ENCODE results near the gene XYLT1.
"Not testable (repeated sequence)": the region's sequence is repeated elsewhere in the genome, so short reads cannot be mapped to it uniquely, and the experiment has no call there.

Gene XYLT1

DNA sequence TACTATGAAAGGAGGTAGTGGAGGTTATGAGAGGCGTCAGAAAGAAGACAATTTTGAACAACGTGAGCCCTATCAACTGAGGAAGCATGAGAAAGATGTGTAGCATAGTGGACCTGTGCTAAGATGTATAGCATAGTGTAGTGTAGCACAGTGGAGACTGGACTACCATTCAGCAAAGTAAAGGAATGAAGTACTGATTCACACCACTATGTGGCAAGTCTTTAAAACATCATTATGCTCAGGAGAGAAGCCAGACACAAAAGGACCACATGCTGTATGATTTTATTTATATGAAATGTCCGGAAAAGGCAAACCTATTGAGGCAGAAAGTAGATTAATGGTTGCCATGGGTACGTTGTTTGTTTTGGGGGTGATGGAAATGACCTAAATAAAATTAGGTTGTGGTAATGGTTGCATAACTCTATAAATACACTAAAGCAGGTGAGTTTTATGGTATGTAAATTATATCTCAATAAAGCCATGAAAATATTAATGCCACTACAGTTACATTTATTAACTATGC lies 20.4 kb upstream of the XYLT1 start:
- Histone ChIP-seq H3K18ac (ENCODE audit: low read depth in 1 of 2, low read length in 2 of 2) (no peak overlapping the region), H3K27me3 (ENCODE audit: control insufficient read depth in 1 of 2, insufficient read depth in 1 of 2, low read length in 2 of 2) (peaks cover 0 to 6% of the 10 kb centered on the region in 2 experiments), H3K4ac (ENCODE audit: low read depth in 1 of 2, low read length in 2 of 2) (no peak overlapping the region), H3K4me1 (ENCODE audit: control insufficient read depth, insufficient read depth, low read depth, low read length) (no peaks in the 10 kb centered on the region), H3K4me2 (ENCODE audit: low read length, poor library complexity, severe bottlenecking) (no peak overlapping the region), H3K23ac (ENCODE audit: low read length in 2 of 2) (no peak overlapping the region), H2AFZ (ENCODE audit: low read depth, low read length) (no peak overlapping the region), H3K9me3 (ENCODE audit: control insufficient read depth, low read length) (no peaks in the 10 kb centered on the region), H3K4me3 (ENCODE audit: insufficient read depth in 1 of 2, low read depth in 1 of 2, low read length in 2 of 2) (no peak overlapping the region), H3K27ac (ENCODE audit: low read length, poor library complexity, severe bottlenecking) (no peak overlapping the region), H3K36me3 (ENCODE audit: control insufficient read depth in 1 of 2, insufficient read depth in 2 of 2, low read depth in 1 of 2, low read length in 2 of 2) (no peaks in the 10 kb centered on the region), H3K14ac (ENCODE audit: low read length in 2 of 2) (no peak overlapping the region), H4K91ac (ENCODE audit: low read length) (no peak overlapping the region), H2BK12ac (ENCODE audit: low read length in 2 of 2) (no peak overlapping the region), H2BK15ac (ENCODE audit: low read depth, poor library complexity, severe bottlenecking) (no peak overlapping the region), H3K9ac (ENCODE audit: low read length) (no peak overlapping the region), H2AK5ac (ENCODE audit: low read length, severe bottlenecking) (no peak overlapping the region), H3K79me1 (replicated peaks; ENCODE audit: low read length, poor library complexity, severe bottlenecking) (no peaks in the 10 kb centered on the region), H4K8ac (ENCODE audit: low read length) (no peak overlapping the region), H2BK120ac (ENCODE audit: low read depth, low read length) (no peak overlapping the region), H2BK5ac (ENCODE audit: low read depth, low read length, poor library complexity, severe bottlenecking) (no peak overlapping the region)
- no peak for DNase-seq
- WGBS, result 77% methylated on average over 4 of the region's 4 CpGs

GRCh38 chr16:17488506-17488905 lies 17.7 kb upstream of the XYLT1 start:
- no peaks in the 10 kb centered on the region for H3K79me1 ChIP-seq (replicated peaks; ENCODE audit: low read length, poor library complexity, severe bottlenecking)
- 68% methylated on average over 2 of the region's 2 CpGs for WGBS
- H3K36me3 ChIP-seq (ENCODE audit: control insufficient read depth in 1 of 2, insufficient read depth in 2 of 2, low read depth in 1 of 2, low read length in 2 of 2), result no peaks in the 10 kb centered on the region
- no peaks in the 10 kb centered on the region for H3K9me3 ChIP-seq (ENCODE audit: control insufficient read depth, low read length)
- no peak overlapping the region for H3K4me3 ChIP-seq (ENCODE audit: insufficient read depth in 1 of 2, low read depth in 1 of 2, low read length in 2 of 2)
- DNase-seq, result no peak
- H4K91ac ChIP-seq (ENCODE audit: low read length), result no peak overlapping the region
- H3K14ac ChIP-seq (ENCODE audit: low read length in 2 of 2), result no peak overlapping the region
- H2AFZ ChIP-seq (ENCODE audit: low read depth, low read length), result no peak overlapping the region
- H3K23ac ChIP-seq (ENCODE audit: low read length in 2 of 2), result no peak overlapping the region
- no peaks in the 10 kb centered on the region for H3K4me1 ChIP-seq (ENCODE audit: control insufficient read depth, insufficient read depth, low read depth, low read length)
- H2BK15ac ChIP-seq (ENCODE audit: low read depth, poor library complexity, severe bottlenecking), result no peak overlapping the region
- H2BK5ac ChIP-seq (ENCODE audit: low read depth, low read length, poor library complexity, severe bottlenecking), result no peak overlapping the region
- no peak overlapping the region for H3K18ac ChIP-seq (ENCODE audit: low read depth in 1 of 2, low read length in 2 of 2)
- peaks cover 0 to 4% of the 10 kb centered on the region in 2 experiments for H3K27me3 ChIP-seq (ENCODE audit: control insufficient read depth in 1 of 2, insufficient read depth in 1 of 2, low read length in 2 of 2)
- H3K4ac ChIP-seq (ENCODE audit: low read depth in 1 of 2, low read length in 2 of 2), result no peak overlapping the region
- no peak overlapping the region for H2AK5ac ChIP-seq (ENCODE audit: low read length, severe bottlenecking)
- no peak overlapping the region for H3K27ac ChIP-seq (ENCODE audit: low read length, poor library complexity, severe bottlenecking)
- H3K4me2 ChIP-seq (ENCODE audit: low read length, poor library complexity, severe bottlenecking), result no peak overlapping the region
- H2BK120ac ChIP-seq (ENCODE audit: low read depth, low read length), result no peak overlapping the region
- H4K8ac ChIP-seq (ENCODE audit: low read length), result no peak overlapping the region
- H2BK12ac ChIP-seq (ENCODE audit: low read length in 2 of 2), result no peak overlapping the region
- H3K9ac ChIP-seq (ENCODE audit: low read length), result no peak overlapping the region

DNA sequence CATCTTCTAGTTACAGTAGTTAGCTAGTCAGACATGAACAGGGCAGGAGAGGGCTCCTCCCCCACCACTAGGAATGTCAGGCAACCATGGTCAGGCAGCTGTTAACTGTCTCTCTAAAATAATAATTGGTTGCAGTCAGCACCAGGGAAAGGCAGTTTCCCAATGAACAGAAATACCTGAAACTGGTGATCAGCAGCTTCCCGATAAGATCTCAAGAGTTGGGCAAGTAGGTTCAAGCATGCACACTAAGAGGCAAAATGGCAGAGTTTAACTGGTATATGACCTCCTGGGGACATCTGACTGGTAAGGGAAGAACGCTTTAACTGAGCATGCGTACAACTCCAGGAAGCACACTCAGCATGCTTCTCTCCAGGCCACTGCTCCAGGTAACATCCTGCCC lies 12.6 kb upstream of the XYLT1 start:
- Histone ChIP-seq H2BK120ac (ENCODE audit: low read depth, low read length) (no peak overlapping the region), H3K27ac (ENCODE audit: low read length, poor library complexity, severe bottlenecking) (no peak overlapping the region), H2BK5ac (ENCODE audit: low read depth, low read length, poor library complexity, severe bottlenecking) (no peak overlapping the region), H2AFZ (ENCODE audit: low read depth, low read length) (no peak overlapping the region), H3K27me3 (ENCODE audit: control insufficient read depth in 1 of 2, insufficient read depth in 1 of 2, low read length in 2 of 2) (peaks cover 0 to 30% of the 10 kb centered on the region in 2 experiments), H3K9ac (ENCODE audit: low read length) (no peak overlapping the region), H2BK15ac (ENCODE audit: low read depth, poor library complexity, severe bottlenecking) (no peak overlapping the region), H4K91ac (ENCODE audit: low read length) (no peak overlapping the region), H3K4me2 (ENCODE audit: low read length, poor library complexity, severe bottlenecking) (no peak overlapping the region), H3K4ac (ENCODE audit: low read depth in 1 of 2, low read length in 2 of 2) (no peak overlapping the region), H3K18ac (ENCODE audit: low read depth in 1 of 2, low read length in 2 of 2) (no peak overlapping the region), H3K14ac (ENCODE audit: low read length in 2 of 2) (no peak overlapping the region), H4K8ac (ENCODE audit: low read length) (no peak overlapping the region), H3K4me1 (ENCODE audit: control insufficient read depth, insufficient read depth, low read depth, low read length) (no peaks in the 10 kb centered on the region), H2AK5ac (ENCODE audit: low read length, severe bottlenecking) (no peak overlapping the region), H3K4me3 (ENCODE audit: insufficient read depth in 1 of 2, low read depth in 1 of 2, low read length in 2 of 2) (no peak overlapping the region), H2BK12ac (ENCODE audit: low read length in 2 of 2) (no peak overlapping the region), H3K79me1 (replicated peaks; ENCODE audit: low read length, poor library complexity, severe bottlenecking) (no peaks in the 10 kb centered on the region), H3K23ac (ENCODE audit: low read length in 2 of 2) (no peak overlapping the region), H3K36me3 (ENCODE audit: control insufficient read depth in 1 of 2, insufficient read depth in 2 of 2, low read depth in 1 of 2, low read length in 2 of 2) (no peaks in the 10 kb centered on the region), H3K9me3 (ENCODE audit: control insufficient read depth, low read length) (peaks cover 7% of the 10 kb centered on the region)
- no peak for DNase-seq
- WGBS, result 92% methylated on average over 3 of the region's 3 CpGs

DNA sequence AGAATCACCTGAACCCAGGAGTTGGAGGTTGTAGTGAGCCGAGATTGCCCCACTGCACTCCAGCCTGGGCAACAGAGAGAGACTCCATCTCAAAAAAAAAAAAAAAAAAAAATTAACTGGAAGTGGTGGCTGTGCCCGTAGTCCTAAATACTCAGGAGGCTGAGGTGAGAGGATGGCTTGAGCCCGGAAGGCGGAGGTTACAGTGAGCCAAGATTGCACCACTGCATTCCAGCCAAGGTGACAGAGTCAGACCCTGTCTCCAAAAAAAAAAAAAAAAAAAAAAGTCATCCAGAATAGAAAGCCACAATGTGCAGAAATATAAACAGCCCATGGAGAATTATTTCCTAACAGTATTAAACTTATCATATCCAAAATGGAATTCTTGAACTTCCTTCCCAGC lies 11.6 kb upstream of the XYLT1 start:
- DNase-seq; H3K4me1 ChIP-seq (ENCODE audit: control insufficient read depth, insufficient read depth, low read depth, low read length); H2BK12ac ChIP-seq (ENCODE audit: low read length in 2 of 2); H3K18ac ChIP-seq (ENCODE audit: low read depth in 1 of 2, low read length in 2 of 2); H2BK15ac ChIP-seq (ENCODE audit: low read depth, poor library complexity, severe bottlenecking); H2BK5ac ChIP-seq (ENCODE audit: low read depth, low read length, poor library complexity, severe bottlenecking); H2AK5ac ChIP-seq (ENCODE audit: low read length, severe bottlenecking); H2AFZ ChIP-seq (ENCODE audit: low read depth, low read length); H3K4ac ChIP-seq (ENCODE audit: low read depth in 1 of 2, low read length in 2 of 2); H3K14ac ChIP-seq (ENCODE audit: low read length in 2 of 2); H3K36me3 ChIP-seq (ENCODE audit: control insufficient read depth in 1 of 2, insufficient read depth in 2 of 2, low read depth in 1 of 2, low read length in 2 of 2); H3K4me3 ChIP-seq (ENCODE audit: insufficient read depth in 1 of 2, low read depth in 1 of 2, low read length in 2 of 2); H3K4me2 ChIP-seq (ENCODE audit: low read length, poor library complexity, severe bottlenecking); H3K9ac ChIP-seq (ENCODE audit: low read length); H3K79me1 ChIP-seq (replicated peaks; ENCODE audit: low read length, poor library complexity, severe bottlenecking); H3K23ac ChIP-seq (ENCODE audit: low read length in 2 of 2); H3K9me3 ChIP-seq (ENCODE audit: control insufficient read depth, low read length); H4K91ac ChIP-seq (ENCODE audit: low read length); H4K8ac ChIP-seq (ENCODE audit: low read length); H3K27ac ChIP-seq (ENCODE audit: low read length, poor library complexity, severe bottlenecking); H2BK120ac ChIP-seq (ENCODE audit: low read depth, low read length): not testable (repeated sequence)
- peaks cover 0 to 30% of the 10 kb centered on the region in 2 experiments for H3K27me3 ChIP-seq (ENCODE audit: control insufficient read depth in 1 of 2, insufficient read depth in 1 of 2, low read length in 2 of 2)
- 78% methylated on average over 3 of the region's 4 CpGs for WGBS

Measured in mesenchymal stem cell (in vitro differentiated cells and primary cell).